ENCODE measurements around the gene PABPN1L. TPM values are rescaled to one million over a fixed set of nuclear protein-coding genes. Genes with fewer than 3 reads are reported as not detected.

Gene PABPN1L
- total RNA-seq, 1 donor, result not detected

DNA sequence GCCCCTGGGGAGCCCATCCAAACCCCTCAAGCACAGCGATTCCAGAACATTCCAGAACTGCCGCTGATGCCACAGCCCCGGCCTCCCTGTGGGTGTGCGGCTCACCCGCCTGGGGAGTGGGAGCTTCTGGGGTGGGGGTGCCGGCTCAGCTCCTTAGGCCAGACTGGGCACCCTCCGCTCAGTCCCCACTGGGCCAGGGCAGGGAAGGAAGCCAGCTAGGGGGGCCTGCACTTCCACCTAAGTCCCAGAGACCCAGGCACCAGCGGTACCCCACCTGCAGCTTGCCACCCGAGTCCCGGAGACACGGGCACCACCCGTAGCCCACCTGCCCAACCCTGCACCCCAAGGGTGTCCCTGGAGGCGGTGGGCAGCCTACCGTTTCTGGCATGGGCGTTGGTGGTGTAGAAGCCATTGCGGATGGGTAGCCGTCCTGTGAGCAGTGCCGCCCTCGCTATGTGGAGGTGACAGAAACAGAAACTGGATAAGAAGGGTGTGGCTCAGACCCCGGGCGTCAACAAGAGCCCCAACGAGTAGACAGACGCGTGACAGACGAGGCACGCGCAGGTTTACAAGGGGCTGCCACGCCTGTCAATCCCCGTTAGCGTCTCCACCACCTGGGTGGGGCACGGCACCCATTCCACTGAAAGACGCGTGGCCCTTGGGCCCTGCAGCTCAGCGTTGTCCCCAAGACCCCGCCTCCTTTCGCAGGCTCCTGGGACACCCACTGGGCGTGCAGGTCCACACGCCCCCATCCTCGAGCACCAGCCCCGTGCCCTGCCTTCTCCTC lies 24.7 kb downstream of the PABPN1L start:
- Histone ChIP-seq H3K27me3 (ENCODE audit: insufficient read depth, low read length) (no peaks in the 10 kb centered on the region), H3K4me3 (ENCODE audit: low read length) (no peak overlapping the region), H3K4me1 (ENCODE audit: insufficient read depth, low read length) (peaks cover 17% of the 10 kb centered on the region), H3K9me3 (ENCODE audit: low read depth, low read length) (no peaks in the 10 kb centered on the region)

DNA sequence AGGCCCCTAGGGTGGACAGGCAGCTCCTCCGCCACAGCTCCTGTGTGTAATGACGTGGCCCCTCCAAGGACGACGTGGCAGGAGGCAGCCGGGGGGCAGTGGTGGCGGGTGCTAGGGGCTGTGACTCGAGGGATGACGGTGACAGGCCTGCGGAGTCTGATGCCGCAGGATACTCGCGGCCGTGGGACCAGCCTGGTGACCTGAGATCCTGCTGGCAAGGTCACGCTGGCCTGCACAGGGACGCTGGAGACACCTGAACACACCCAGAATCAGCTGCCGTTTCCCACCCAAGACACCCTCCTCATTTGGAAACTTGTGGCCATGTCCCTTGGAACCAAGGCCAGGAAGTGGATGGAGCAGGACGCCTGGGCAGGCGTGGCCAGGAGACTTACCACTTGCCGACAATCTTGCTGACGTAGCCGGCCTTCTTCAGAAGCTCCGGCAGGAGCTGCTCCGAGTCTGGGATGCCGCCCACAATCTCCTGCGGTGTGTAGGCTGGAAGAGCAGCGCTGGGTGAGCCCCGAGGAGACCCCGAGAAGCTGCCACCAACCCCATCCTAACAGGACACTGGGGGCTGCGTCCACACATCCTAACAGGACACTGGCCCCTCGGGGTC lies 25.8 kb downstream of the PABPN1L start:
- no peaks in the 10 kb centered on the region for H3K9me3 ChIP-seq (ENCODE audit: low read depth, low read length)
- H3K27me3 ChIP-seq (ENCODE audit: insufficient read depth, low read length), result no peaks in the 10 kb centered on the region
- peaks cover 17% of the 10 kb centered on the region for H3K4me1 ChIP-seq (ENCODE audit: insufficient read depth, low read length)
- H3K4me3 ChIP-seq (ENCODE audit: low read length), result no peak overlapping the region

DNA sequence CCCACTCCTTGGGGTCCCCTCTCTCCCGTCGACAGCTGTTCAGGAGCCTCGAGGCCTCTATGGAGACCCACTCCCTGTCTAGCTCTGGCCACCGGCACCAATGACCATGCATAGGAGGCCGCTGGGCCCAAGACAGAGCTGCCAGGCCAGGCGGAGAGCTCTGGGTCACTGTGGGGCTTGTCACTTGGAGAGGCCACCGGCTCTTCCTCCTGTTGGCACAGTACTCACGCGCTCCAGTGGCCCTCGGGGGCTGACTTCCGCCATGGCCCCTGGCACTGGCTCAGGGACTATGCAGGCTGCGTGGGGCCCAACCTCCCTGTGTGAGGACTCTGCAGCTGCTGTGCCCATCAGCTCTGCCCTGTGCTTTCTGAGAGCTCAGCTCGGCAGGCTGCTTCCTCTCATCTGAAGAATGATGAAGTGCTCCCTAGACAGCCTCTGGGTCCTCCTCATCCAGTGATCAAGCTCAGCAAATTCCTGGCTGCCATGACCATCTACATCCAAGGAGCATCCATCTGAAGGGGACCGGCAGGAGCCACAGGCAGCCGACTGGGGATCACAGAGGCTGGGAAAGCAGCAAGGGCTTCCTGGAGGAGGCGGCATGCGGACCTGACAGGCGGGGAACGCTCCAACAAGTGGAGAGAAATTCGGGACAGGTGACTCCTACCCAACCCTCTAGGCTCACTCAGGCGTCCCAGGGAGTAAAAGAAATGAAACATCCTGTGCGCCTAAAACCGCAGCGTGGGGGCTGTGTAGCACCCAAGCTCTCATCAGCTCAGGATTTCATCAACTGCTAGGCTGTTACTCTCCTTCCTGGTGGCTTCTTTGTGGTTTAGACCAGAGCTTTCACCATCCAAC lies 26.5 kb downstream of the PABPN1L start:
- Histone ChIP-seq H3K4me3 (ENCODE audit: low read length) (no peak overlapping the region), H3K27me3 (ENCODE audit: insufficient read depth, low read length) (no peaks in the 10 kb centered on the region)

DNA sequence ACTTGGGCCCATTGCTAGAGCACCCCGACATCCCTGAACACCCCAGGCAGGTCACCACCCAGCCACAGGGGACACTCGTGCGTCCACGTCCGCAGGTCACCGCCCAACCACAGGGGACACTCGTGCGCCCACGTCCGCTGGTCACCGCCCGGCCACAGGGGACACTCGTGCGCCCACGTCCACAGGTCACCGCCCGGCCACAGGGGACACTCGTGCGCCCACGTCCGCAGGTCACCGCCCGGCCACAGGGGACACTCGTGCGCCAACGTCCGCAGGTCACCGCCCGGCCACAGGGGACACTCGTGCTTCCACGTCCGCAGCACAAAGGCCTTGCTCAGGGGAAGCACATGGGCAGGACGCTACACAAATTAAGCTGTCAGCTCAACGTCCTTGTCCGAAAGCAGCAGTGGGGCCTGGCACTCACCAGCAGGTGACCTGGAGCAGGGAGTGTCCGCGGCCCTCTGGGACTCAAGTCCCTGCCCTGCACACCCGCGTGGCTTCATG lies 27.4 kb downstream of the PABPN1L start:
- Histone ChIP-seq H3K9me3 (ENCODE audit: low read depth, low read length) (no peaks in the 10 kb centered on the region), H3K27me3 (ENCODE audit: insufficient read depth, low read length) (no peaks in the 10 kb centered on the region), H3K4me1 (ENCODE audit: insufficient read depth, low read length) (peaks cover 17% of the 10 kb centered on the region), H3K4me3 (ENCODE audit: low read length) (no peak overlapping the region)

More for the DNA sequence above, 26.5 kb downstream of the PABPN1L start:
- Histone ChIP-seq H3K9me3 (ENCODE audit: low read depth, low read length) (no peaks in the 10 kb centered on the region), H3K4me1 (ENCODE audit: insufficient read depth, low read length) (peaks cover 17% of the 10 kb centered on the region)

DNA sequence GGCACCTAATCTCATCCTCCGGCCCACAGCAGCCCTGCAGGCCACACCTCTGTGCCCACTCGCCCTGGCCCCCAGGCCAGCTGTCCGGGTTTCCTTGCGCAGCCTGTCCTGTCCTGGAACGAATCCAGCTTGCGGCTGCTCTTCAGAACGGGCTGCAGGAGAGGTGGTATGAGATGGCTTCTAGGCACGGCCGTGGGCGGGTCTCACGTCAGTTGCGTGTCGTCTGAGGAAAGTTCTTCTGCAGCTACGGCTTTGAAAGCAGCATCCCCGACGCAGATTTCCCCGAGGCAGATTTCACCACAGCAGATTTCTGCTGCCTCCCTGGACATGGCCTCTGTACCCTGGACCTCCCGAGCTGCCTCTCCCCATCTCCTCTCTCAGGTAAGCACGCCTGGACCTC lies 27.9 kb downstream of the PABPN1L start:
- no peaks in the 10 kb centered on the region for H3K27me3 ChIP-seq (ENCODE audit: insufficient read depth, low read length)
- H3K4me1 ChIP-seq (ENCODE audit: insufficient read depth, low read length), result peaks cover 17% of the 10 kb centered on the region
- no peaks in the 10 kb centered on the region for H3K9me3 ChIP-seq (ENCODE audit: low read depth, low read length)
- no peak overlapping the region for H3K4me3 ChIP-seq (ENCODE audit: low read length)

DNA sequence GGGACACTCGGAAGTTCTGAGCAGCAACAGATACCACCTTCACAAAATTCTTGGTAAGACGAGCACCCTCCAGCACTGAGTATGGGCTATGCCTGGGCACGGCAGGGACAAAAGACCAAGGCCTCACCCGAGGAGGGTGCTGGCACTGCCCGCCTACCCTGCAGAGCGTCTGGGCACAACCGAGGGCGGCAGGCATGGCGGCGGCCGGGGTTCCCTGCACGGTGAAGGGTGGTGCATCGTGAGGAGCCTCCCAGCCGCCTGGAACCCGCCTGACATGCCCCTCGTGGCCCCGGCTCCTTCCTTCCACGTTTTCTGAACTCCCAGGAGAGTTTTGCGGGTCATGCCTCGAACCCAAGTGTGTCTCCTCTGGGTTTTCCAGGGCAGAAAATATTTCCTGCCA lies 28.7 kb downstream of the PABPN1L start:
- Histone ChIP-seq H3K9me3 (ENCODE audit: low read depth, low read length) (no peaks in the 10 kb centered on the region), H3K27me3 (ENCODE audit: insufficient read depth, low read length) (no peaks in the 10 kb centered on the region), H3K4me1 (ENCODE audit: insufficient read depth, low read length) (peaks cover 17% of the 10 kb centered on the region), H3K4me3 (ENCODE audit: low read length) (no peak overlapping the region)

DNA sequence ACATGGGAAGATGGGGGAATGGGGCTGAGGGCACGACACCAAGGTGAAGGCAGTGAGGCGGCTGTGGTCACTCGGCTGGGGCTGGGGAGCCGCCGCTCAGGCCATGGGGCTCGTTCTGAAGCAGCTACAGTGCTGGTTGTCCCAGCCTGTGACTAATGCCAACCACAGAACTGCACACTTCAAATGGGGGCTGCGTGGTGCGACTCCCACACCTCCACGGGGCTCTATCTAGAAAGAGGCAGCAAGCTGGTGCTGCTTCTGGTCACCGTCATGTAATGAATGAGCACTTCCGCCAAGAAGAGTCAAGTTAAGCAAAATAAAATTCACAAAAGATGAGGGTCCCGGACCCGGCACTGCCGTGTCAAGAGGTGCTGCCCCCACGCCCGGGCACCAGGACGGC lies 29.7 kb downstream of the PABPN1L start:
- Histone ChIP-seq H3K9me3 (ENCODE audit: low read depth, low read length) (no peaks in the 10 kb centered on the region), H3K27me3 (ENCODE audit: insufficient read depth, low read length) (no peaks in the 10 kb centered on the region), H3K4me1 (ENCODE audit: insufficient read depth, low read length) (peaks cover 17% of the 10 kb centered on the region), H3K4me3 (ENCODE audit: low read length) (no peak overlapping the region)

DNA sequence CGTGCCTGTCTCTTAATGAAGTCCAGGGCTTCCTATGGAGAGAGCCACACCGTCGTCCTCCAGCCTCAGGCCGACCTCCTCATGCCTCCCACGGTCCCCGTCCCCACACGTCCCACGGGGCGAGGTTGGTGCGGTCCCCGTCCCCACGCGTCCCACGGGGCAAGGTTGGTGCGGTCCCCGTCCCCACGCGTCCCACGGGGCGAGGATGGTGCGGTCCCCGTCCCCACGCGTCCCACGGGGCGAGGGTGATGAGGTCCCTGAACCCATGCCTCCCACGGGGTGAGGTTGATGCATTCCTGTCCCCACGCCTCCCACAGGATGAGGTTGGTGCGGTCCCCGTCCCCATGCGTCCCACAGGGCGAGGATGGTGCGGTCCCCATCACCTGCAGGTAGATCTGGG lies 30.6 kb downstream of the PABPN1L start:
- Histone ChIP-seq H3K4me1 (ENCODE audit: insufficient read depth, low read length) (peaks cover 10% of the 10 kb centered on the region), H3K9me3 (ENCODE audit: low read depth, low read length) (no peaks in the 10 kb centered on the region), H3K4me3 (ENCODE audit: low read length) (no peak overlapping the region), H3K27me3 (ENCODE audit: insufficient read depth, low read length) (no peaks in the 10 kb centered on the region)

DNA sequence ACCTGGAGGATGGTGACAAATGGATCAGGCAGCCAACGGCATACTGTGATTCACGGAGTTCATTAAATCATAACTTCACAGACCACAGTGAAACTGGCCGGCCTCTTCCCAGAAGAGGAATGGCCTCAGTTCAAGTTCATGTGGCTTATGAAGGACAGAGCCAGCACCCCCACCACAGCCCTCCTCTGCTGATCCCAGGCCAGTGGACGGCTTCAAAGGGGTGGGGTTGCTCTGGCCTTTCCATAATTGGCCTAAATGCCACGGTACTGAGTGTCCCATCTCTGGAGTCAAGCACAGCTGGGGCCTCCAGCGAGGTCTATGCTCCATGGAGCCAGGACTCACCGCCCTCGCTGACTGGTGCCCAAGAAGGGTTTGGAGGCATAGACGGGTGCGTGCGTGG lies 31.1 kb downstream of the PABPN1L start:
- H3K4me3 ChIP-seq (ENCODE audit: low read length), result no peak overlapping the region
- peaks cover 6% of the 10 kb centered on the region for H3K4me1 ChIP-seq (ENCODE audit: insufficient read depth, low read length)
- no peaks in the 10 kb centered on the region for H3K27me3 ChIP-seq (ENCODE audit: insufficient read depth, low read length)
- H3K9me3 ChIP-seq (ENCODE audit: low read depth, low read length), result no peaks in the 10 kb centered on the region

DNA sequence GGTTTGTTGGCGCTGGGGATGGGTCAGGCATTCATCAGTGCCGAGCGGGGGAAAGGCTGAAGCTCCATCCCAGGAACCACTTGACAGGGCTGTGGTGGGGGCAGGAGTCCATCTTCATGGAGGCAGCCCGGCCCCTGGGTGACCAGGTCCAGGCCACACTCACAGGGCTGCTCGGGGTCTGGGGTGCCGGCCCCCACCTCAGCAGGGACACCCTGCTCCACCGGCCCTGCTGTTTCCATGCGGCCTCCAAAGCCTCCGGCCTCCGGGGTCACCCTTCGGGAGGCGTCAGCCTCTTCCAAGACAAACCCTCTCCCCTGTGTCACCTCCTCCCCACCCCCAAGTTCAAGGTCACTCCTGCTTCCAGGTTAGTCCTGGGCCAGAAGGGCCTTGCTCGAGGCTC lies 31.8 kb downstream of the PABPN1L start:
- H3K4me3 ChIP-seq (ENCODE audit: low read length), result no peak overlapping the region
- no peaks in the 10 kb centered on the region for H3K27me3 ChIP-seq (ENCODE audit: insufficient read depth, low read length)
- H3K4me1 ChIP-seq (ENCODE audit: insufficient read depth, low read length), result peaks cover 3% of the 10 kb centered on the region
- no peaks in the 10 kb centered on the region for H3K9me3 ChIP-seq (ENCODE audit: low read depth, low read length)

DNA sequence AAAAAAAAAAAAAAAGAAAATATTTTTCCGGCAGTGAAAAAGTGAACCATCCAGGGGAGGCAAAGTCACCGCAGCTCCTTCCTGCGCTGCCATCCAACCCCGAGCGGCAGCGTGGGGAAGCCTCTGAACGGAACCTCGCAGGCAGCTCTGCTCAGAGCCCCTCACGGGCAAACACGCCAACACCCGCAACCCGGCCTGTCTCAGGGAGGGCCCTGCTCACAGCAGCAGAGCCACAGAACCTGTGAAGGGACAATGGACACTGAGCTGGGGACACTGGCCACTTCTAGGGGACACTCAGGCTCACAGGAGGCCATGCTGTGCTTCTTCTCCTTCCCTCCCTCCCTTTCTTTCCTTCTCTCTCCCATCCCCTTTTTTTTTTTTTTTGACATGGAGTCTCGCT lies 33.4 kb downstream of the PABPN1L start:
- H3K4me3 ChIP-seq (ENCODE audit: low read length), result no peak overlapping the region
- H3K4me1 ChIP-seq (ENCODE audit: insufficient read depth, low read length), result no peaks in the 10 kb centered on the region
- H3K9me3 ChIP-seq (ENCODE audit: low read depth, low read length), result no peaks in the 10 kb centered on the region
- no peaks in the 10 kb centered on the region for H3K27me3 ChIP-seq (ENCODE audit: insufficient read depth, low read length)

DNA sequence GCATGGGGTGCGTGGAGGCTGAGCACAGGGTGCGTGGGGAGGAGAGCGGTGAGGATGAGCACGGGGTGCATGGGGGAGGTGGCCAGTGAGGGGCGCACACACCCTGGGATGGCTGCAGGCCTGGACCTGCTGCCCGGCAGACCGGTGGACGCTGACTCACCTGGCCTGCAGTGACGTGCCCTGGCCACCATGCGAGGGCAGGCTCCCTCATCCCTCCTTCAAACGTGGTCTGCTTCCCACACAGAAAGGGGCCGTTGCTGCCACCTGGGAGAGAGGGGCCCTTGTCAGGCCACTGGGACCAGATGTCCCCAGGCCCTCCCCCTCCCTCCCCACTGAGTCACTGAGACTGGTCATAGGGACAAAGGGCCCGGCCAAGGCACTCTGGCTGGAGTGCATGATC lies 34.6 kb downstream of the PABPN1L start:
- Histone ChIP-seq H3K9me3 (ENCODE audit: low read depth, low read length) (no peaks in the 10 kb centered on the region), H3K4me1 (ENCODE audit: insufficient read depth, low read length) (no peaks in the 10 kb centered on the region), H3K27me3 (ENCODE audit: insufficient read depth, low read length) (no peaks in the 10 kb centered on the region), H3K4me3 (ENCODE audit: low read length) (no peak overlapping the region)

DNA sequence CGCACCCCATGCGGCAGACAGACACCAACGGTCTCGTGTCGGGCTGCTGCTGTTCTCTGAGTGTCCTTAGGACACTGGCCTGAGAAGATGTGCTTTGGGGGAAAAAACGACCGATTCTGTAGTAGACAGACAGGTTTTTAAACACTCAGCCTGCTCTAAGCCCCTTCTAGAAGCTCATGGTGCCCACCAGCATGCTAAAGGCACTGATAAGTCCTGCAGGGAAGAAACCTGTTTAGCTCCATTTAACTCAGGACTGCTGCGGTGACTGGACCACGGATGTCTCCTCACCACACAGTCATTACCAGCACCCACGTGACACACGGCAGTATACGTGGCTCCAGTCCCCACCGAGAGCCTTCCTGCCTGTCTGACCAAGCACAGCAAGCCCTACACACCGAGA lies 35.7 kb downstream of the PABPN1L start:
- Histone ChIP-seq H3K27me3 (ENCODE audit: insufficient read depth, low read length) (no peaks in the 10 kb centered on the region), H3K9me3 (ENCODE audit: low read depth, low read length) (no peaks in the 10 kb centered on the region), H3K4me3 (ENCODE audit: low read length) (no peak overlapping the region), H3K4me1 (ENCODE audit: insufficient read depth, low read length) (no peaks in the 10 kb centered on the region)

DNA sequence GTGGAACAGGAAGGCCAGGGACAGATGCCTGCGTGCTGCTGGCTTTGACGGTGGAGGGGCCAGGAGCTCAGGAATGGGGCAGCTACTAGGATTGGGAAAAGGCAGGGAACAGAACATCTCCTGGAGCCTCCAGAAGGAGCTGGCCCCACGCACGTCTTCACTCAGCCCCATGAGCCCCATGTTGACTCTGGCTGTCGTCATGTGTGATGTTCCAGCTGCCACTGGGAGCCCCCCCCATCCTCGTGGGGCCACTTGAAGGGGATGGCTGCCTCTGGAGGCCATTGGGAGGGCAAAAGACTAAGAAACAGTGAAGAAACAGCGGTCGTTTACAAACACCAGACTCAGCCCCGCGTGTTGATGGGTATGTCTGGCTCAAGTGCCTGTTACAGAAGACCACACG lies 36.2 kb downstream of the PABPN1L start:
- Histone ChIP-seq H3K27me3 (ENCODE audit: insufficient read depth, low read length) (no peaks in the 10 kb centered on the region), H3K4me1 (ENCODE audit: insufficient read depth, low read length) (no peaks in the 10 kb centered on the region), H3K9me3 (ENCODE audit: low read depth, low read length) (no peaks in the 10 kb centered on the region), H3K4me3 (ENCODE audit: low read length) (no peak overlapping the region)

DNA sequence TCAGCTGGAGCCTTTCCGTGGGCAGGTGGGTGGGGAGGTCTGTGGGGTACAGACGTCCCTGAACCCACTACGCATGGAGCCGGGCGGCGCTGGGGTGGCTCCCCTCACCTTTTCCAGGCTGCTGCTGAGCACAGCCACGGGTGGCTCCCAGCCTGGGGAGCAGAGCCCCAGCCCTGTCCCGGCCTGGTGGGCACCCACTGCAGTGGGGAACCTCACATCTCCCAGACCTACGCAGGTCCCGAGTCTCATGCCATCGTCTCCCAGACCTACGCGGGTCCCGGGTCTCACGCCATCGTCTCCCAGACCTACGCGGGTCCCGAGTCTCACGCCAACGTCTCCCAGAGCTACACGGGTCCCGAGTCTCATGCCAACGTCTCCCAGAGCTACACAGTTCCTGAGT lies 37.7 kb downstream of the PABPN1L start:
- no peaks in the 10 kb centered on the region for H3K27me3 ChIP-seq (ENCODE audit: insufficient read depth, low read length)
- no peaks in the 10 kb centered on the region for H3K4me1 ChIP-seq (ENCODE audit: insufficient read depth, low read length)
- no peaks in the 10 kb centered on the region for H3K9me3 ChIP-seq (ENCODE audit: low read depth, low read length)
- no peak overlapping the region for H3K4me3 ChIP-seq (ENCODE audit: low read length)
